ENCODE measurements around the gene MOSMO. TPM values are rescaled to one million over a fixed set of nuclear protein-coding genes. Genes with fewer than 3 reads are reported as not detected.

The MOSMO gene
- total RNA-seq, 4 donors from 2014 or later = 8.3 to 16.4 (median 13.1) TPM

GRCh38 chr16:22027633-22028032 lies 19.7 kb downstream of the MOSMO start:
- DNase-seq (ENCODE audit: low spot score in 2 of 2) = no peak
- WGBS, 2 donors = 54 to 72% methylated on average over 2 of the region's 2 CpGs
- intact Hi-C loops (cut with DNase I; ENCODE audit: low total_unique reads) = no loop called here
- H3K4me3 ChIP-seq (ENCODE audit: low read depth, poor library complexity, severe bottlenecking) = no peak overlapping the region
- TF ChIP-seq POLR2A (IDR thresholded peaks at IDR 0.05) (no peak), CTCF (IDR thresholded peaks at IDR 0.05) (no peak)

GRCh38 chr16:22029632-22030031 lies 21.7 kb downstream of the MOSMO start:
- no peak overlapping the region for H3K4me3 ChIP-seq (ENCODE audit: low read depth, poor library complexity, severe bottlenecking)
- intact Hi-C loops (cut with DNase I; ENCODE audit: low total_unique reads) = no loop called here
- no peak for DNase-seq (ENCODE audit: low spot score in 2 of 2)
- TF ChIP-seq CTCF (IDR thresholded peaks at IDR 0.05) = no peak
- no peak for TF ChIP-seq POLR2A (IDR thresholded peaks at IDR 0.05)
- 93 to 94% methylated on average over 4 of the region's 4 CpGs for WGBS, 2 donors

- TF ChIP-seq POLR2A (IDR thresholded peaks at IDR 0.05) (no peak), CTCF (IDR thresholded peaks at IDR 0.05) (no peak)
- WGBS, 2 donors = 92 to 95% methylated on average over 6 of the region's 6 CpGs
- intact Hi-C loops (cut with DNase I; ENCODE audit: low total_unique reads) = no loop called here
- DNase-seq (ENCODE audit: low spot score in 2 of 2) = no peak
- H3K4me3 ChIP-seq (ENCODE audit: low read depth, poor library complexity, severe bottlenecking) = no peak overlapping the region
Measured at GRCh38 chr16:22030087-22030812, 22.3 kb downstream of the MOSMO start.

- H3K4me3 ChIP-seq (ENCODE audit: low read depth, poor library complexity, severe bottlenecking) = no peak overlapping the region
- no peak for DNase-seq (ENCODE audit: low spot score in 2 of 2)
- TF ChIP-seq POLR2A (IDR thresholded peaks at IDR 0.05) (no peak), CTCF (IDR thresholded peaks at IDR 0.05) (no peak)
- 43 to 94% methylated on average over 2 of the region's 2 CpGs for WGBS, 2 donors
- intact Hi-C loops (cut with DNase I; ENCODE audit: low total_unique reads) = no loop called here
Measured at GRCh38 chr16:22031483-22032083, 23.7 kb downstream of the MOSMO start.

- 90 to 97% methylated on average over 3 of the region's 3 CpGs for WGBS, 2 donors
- intact Hi-C loops (cut with DNase I; ENCODE audit: low total_unique reads) = no loop called here
- no peak overlapping the region for H3K4me3 ChIP-seq (ENCODE audit: low read depth, poor library complexity, severe bottlenecking)
- TF ChIP-seq POLR2A (IDR thresholded peaks at IDR 0.05) (no peak), CTCF (IDR thresholded peaks at IDR 0.05) (no peak)
- DNase-seq (ENCODE audit: low spot score in 2 of 2) = no peak
Measured at GRCh38 chr16:22034503-22034902, 26.6 kb downstream of the MOSMO start.

Data from lower leg skin (tissue), 4 donors.